ENCODE results near the gene TERB2. TPM values are rescaled to one million over a fixed set of nuclear protein-coding genes. Genes with fewer than 3 reads are reported as not detected.
"Not testable (repeated sequence)": the region's sequence is repeated elsewhere in the genome, so short reads cannot be mapped to it uniquely, and the experiment has no call there.

Gene TERB2
- not detected for polyA plus RNA-seq

GRCh38 chr15:44956388-44956787 is at the start of gene TERB2:
TERB2 (plus strand) TSS chr15:44956687; CDS start chr15:44956719, 32 bp downstream.
- no peaks in the 10 kb centered on the region for H3K36me3 ChIP-seq (ENCODE audit: control insufficient read depth in 2 of 2, insufficient read depth in 2 of 2, low read length in 1 of 2)
- WGBS, 2 donors, result 92 to 94% methylated on average over 13 of the region's 13 CpGs

GRCh38 chr15:44909423-44909822 is 47.1 kb upstream of the TERB2 start:
- WGBS, 2 donors, result 59 to 66% methylated on average over 2 of the region's 2 CpGs
- no peaks in the 10 kb centered on the region for H3K4me1 ChIP-seq (ENCODE audit: control insufficient read depth in 2 of 2, insufficient read depth in 2 of 2, low read length in 1 of 2)
- H3K27me3 ChIP-seq (ENCODE audit: control insufficient read depth in 1 of 2, insufficient read depth in 2 of 2, low read length in 2 of 2), result peaks cover 0 to 3% of the 10 kb centered on the region in 2 donors
- H3K4me3 ChIP-seq (ENCODE audit: low read depth in 1 of 2, low read length in 2 of 2), result no peak overlapping the region
- no peaks in the 10 kb centered on the region for H3K9me3 ChIP-seq (ENCODE audit: control insufficient read depth in 2 of 2, insufficient read depth in 1 of 2, low read depth in 1 of 2, low read length in 1 of 2)
- no peaks in the 10 kb centered on the region for H3K36me3 ChIP-seq (ENCODE audit: control insufficient read depth in 2 of 2, insufficient read depth in 2 of 2, low read length in 1 of 2)
- no peak overlapping the region for H3K27ac ChIP-seq (ENCODE audit: low read depth in 2 of 2, low read length in 1 of 2)

More at GRCh38 chr15:44956388-44956787, at the start of gene TERB2:
- Histone ChIP-seq H3K4me3 (ENCODE audit: low read depth in 1 of 2, low read length in 2 of 2) (no peak within 1 kb of the TSS), H3K27ac (ENCODE audit: low read depth in 2 of 2, low read length in 1 of 2) (no peak within 1 kb of the TSS), H3K4me1 (ENCODE audit: control insufficient read depth in 2 of 2, insufficient read depth in 2 of 2, low read length in 1 of 2) (no peaks in the 10 kb centered on the region), H3K27me3 (ENCODE audit: control insufficient read depth in 1 of 2, insufficient read depth in 2 of 2, low read length in 2 of 2) (no peaks in the 10 kb centered on the region), H3K9me3 (ENCODE audit: control insufficient read depth in 2 of 2, insufficient read depth in 1 of 2, low read depth in 1 of 2, low read length in 1 of 2) (no peaks in the 10 kb centered on the region)

GRCh38 chr15:44910981-44911625 is 45.4 kb upstream of the TERB2 start:
- Histone ChIP-seq H3K27me3 (ENCODE audit: control insufficient read depth in 1 of 2, insufficient read depth in 2 of 2, low read length in 2 of 2) (peaks cover 0 to 3% of the 10 kb centered on the region in 2 donors), H3K27ac (ENCODE audit: low read depth in 2 of 2, low read length in 1 of 2) (no peak overlapping the region)

GRCh38 chr15:44912186-44912585 is 44.3 kb upstream of the TERB2 start:
- 43 to 57% methylated on average over 1 of the region's 1 CpG for WGBS, 2 donors
- H3K27me3 ChIP-seq (ENCODE audit: control insufficient read depth in 1 of 2, insufficient read depth in 2 of 2, low read length in 2 of 2); H3K36me3 ChIP-seq (ENCODE audit: control insufficient read depth in 2 of 2, insufficient read depth in 2 of 2, low read length in 1 of 2); H3K4me3 ChIP-seq (ENCODE audit: low read depth in 1 of 2, low read length in 2 of 2); H3K9me3 ChIP-seq (ENCODE audit: control insufficient read depth in 2 of 2, insufficient read depth in 1 of 2, low read depth in 1 of 2, low read length in 1 of 2); H3K27ac ChIP-seq (ENCODE audit: low read depth in 2 of 2, low read length in 1 of 2); H3K4me1 ChIP-seq (ENCODE audit: control insufficient read depth in 2 of 2, insufficient read depth in 2 of 2, low read length in 1 of 2): not testable (repeated sequence)

More at GRCh38 chr15:44910981-44911625, 45.4 kb upstream of the TERB2 start:
- no peaks in the 10 kb centered on the region for H3K4me1 ChIP-seq (ENCODE audit: control insufficient read depth in 2 of 2, insufficient read depth in 2 of 2, low read length in 1 of 2)
- no peaks in the 10 kb centered on the region for H3K36me3 ChIP-seq (ENCODE audit: control insufficient read depth in 2 of 2, insufficient read depth in 2 of 2, low read length in 1 of 2)
- H3K9me3 ChIP-seq (ENCODE audit: control insufficient read depth in 2 of 2, insufficient read depth in 1 of 2, low read depth in 1 of 2, low read length in 1 of 2), result no peaks in the 10 kb centered on the region
- no peak overlapping the region for H3K4me3 ChIP-seq (ENCODE audit: low read depth in 1 of 2, low read length in 2 of 2)

DNA sequence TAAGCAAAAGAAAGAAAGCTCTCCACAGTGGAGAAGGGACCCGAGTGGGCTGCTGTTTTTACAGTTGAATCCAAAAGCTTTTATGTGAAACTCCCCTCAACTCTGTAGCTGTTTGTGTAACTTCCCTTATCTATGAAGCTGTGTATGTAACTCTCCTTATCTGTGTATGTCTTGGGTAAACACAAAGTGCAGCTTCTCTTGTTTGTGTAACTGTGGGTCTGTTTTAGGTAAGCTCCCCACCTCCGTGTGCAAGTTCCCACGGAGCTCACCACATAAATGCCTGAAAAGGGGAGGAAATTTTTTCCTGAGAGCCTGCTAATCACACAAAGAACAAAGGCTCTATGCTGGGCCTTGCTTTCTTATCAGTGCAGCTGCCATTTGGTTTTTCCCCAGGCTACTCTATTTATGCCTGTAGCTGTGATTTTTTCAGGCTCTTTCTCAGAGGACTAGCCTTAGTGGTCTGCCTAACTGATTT is 43.5 kb upstream of the TERB2 start:
- not testable (repeated sequence) for H3K27me3 ChIP-seq (ENCODE audit: control insufficient read depth in 1 of 2, insufficient read depth in 2 of 2, low read length in 2 of 2); H3K4me1 ChIP-seq (ENCODE audit: control insufficient read depth in 2 of 2, insufficient read depth in 2 of 2, low read length in 1 of 2); H3K27ac ChIP-seq (ENCODE audit: low read depth in 2 of 2, low read length in 1 of 2); H3K4me3 ChIP-seq (ENCODE audit: low read depth in 1 of 2, low read length in 2 of 2); H3K36me3 ChIP-seq (ENCODE audit: control insufficient read depth in 2 of 2, insufficient read depth in 2 of 2, low read length in 1 of 2); H3K9me3 ChIP-seq (ENCODE audit: control insufficient read depth in 2 of 2, insufficient read depth in 1 of 2, low read depth in 1 of 2, low read length in 1 of 2)
- WGBS, 2 donors, result 40 to 43% methylated on average over 3 of the region's 3 CpGs

GRCh38 chr15:44918136-44918535 is 38.4 kb upstream of the TERB2 start:
- H3K9me3 ChIP-seq (ENCODE audit: control insufficient read depth in 2 of 2, insufficient read depth in 1 of 2, low read depth in 1 of 2, low read length in 1 of 2), result no peaks in the 10 kb centered on the region
- no peak overlapping the region for H3K27ac ChIP-seq (ENCODE audit: low read depth in 2 of 2, low read length in 1 of 2)
- no peak overlapping the region for H3K4me3 ChIP-seq (ENCODE audit: low read depth in 1 of 2, low read length in 2 of 2)
- WGBS, 2 donors, result 59 to 75% methylated on average over 1 of the region's 1 CpG
- H3K4me1 ChIP-seq (ENCODE audit: control insufficient read depth in 2 of 2, insufficient read depth in 2 of 2, low read length in 1 of 2), result no peaks in the 10 kb centered on the region
- H3K36me3 ChIP-seq (ENCODE audit: control insufficient read depth in 2 of 2, insufficient read depth in 2 of 2, low read length in 1 of 2), result no peaks in the 10 kb centered on the region
- no peaks in the 10 kb centered on the region for H3K27me3 ChIP-seq (ENCODE audit: control insufficient read depth in 1 of 2, insufficient read depth in 2 of 2, low read length in 2 of 2)

- WGBS, 2 donors, result 48 to 62% methylated on average over 1 of the region's 1 CpG
- not testable (repeated sequence) for H3K9me3 ChIP-seq (ENCODE audit: control insufficient read depth in 2 of 2, insufficient read depth in 1 of 2, low read depth in 1 of 2, low read length in 1 of 2); H3K36me3 ChIP-seq (ENCODE audit: control insufficient read depth in 2 of 2, insufficient read depth in 2 of 2, low read length in 1 of 2); H3K4me1 ChIP-seq (ENCODE audit: control insufficient read depth in 2 of 2, insufficient read depth in 2 of 2, low read length in 1 of 2); H3K27ac ChIP-seq (ENCODE audit: low read depth in 2 of 2, low read length in 1 of 2); H3K27me3 ChIP-seq (ENCODE audit: control insufficient read depth in 1 of 2, insufficient read depth in 2 of 2, low read length in 2 of 2); H3K4me3 ChIP-seq (ENCODE audit: low read depth in 1 of 2, low read length in 2 of 2)
Observed at GRCh38 chr15:44928658-44929057, 27.8 kb upstream of the TERB2 start.

DNA sequence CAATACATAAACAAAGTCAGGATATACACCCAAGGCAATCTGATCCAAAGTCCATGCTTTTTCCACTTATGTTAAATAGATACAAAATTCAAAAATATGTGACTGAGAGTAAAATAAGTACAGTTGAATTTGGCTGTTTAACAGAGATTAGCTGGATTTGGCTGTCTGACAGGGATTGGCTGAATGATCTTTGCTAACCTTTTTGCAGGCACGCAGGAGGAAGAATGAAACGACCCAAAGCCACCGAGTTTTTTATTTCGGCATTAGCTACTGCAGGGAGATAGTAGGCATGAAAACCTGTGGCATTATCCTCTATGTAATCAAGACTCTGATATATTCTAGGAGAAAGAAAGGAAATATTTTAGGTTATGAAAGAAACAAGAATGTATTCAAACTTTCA is 26.2 kb upstream of the TERB2 start:
- not testable (repeated sequence) for H3K27me3 ChIP-seq (ENCODE audit: control insufficient read depth in 1 of 2, insufficient read depth in 2 of 2, low read length in 2 of 2); H3K27ac ChIP-seq (ENCODE audit: low read depth in 2 of 2, low read length in 1 of 2); H3K9me3 ChIP-seq (ENCODE audit: control insufficient read depth in 2 of 2, insufficient read depth in 1 of 2, low read depth in 1 of 2, low read length in 1 of 2); H3K4me1 ChIP-seq (ENCODE audit: control insufficient read depth in 2 of 2, insufficient read depth in 2 of 2, low read length in 1 of 2); H3K4me3 ChIP-seq (ENCODE audit: low read depth in 1 of 2, low read length in 2 of 2); H3K36me3 ChIP-seq (ENCODE audit: control insufficient read depth in 2 of 2, insufficient read depth in 2 of 2, low read length in 1 of 2)
- WGBS, 2 donors, result 33 to 36% methylated on average over 4 of the region's 4 CpGs

GRCh38 chr15:44958302-44958701 is 1.8 kb downstream of the TERB2 start:
- H3K4me3 ChIP-seq (ENCODE audit: low read depth in 1 of 2, low read length in 2 of 2); H3K4me1 ChIP-seq (ENCODE audit: control insufficient read depth in 2 of 2, insufficient read depth in 2 of 2, low read length in 1 of 2); H3K27ac ChIP-seq (ENCODE audit: low read depth in 2 of 2, low read length in 1 of 2); H3K9me3 ChIP-seq (ENCODE audit: control insufficient read depth in 2 of 2, insufficient read depth in 1 of 2, low read depth in 1 of 2, low read length in 1 of 2); H3K36me3 ChIP-seq (ENCODE audit: control insufficient read depth in 2 of 2, insufficient read depth in 2 of 2, low read length in 1 of 2); H3K27me3 ChIP-seq (ENCODE audit: control insufficient read depth in 1 of 2, insufficient read depth in 2 of 2, low read length in 2 of 2): not testable (repeated sequence)
- WGBS, 2 donors, result 30 to 36% methylated on average over 3 of the region's 3 CpGs

- Histone ChIP-seq H3K4me3 (ENCODE audit: low read depth in 1 of 2, low read length in 2 of 2) (no peak overlapping the region), H3K27ac (ENCODE audit: low read depth in 2 of 2, low read length in 1 of 2) (no peak overlapping the region), H3K4me1 (ENCODE audit: control insufficient read depth in 2 of 2, insufficient read depth in 2 of 2, low read length in 1 of 2) (no peaks in the 10 kb centered on the region), H3K27me3 (ENCODE audit: control insufficient read depth in 1 of 2, insufficient read depth in 2 of 2, low read length in 2 of 2) (no peaks in the 10 kb centered on the region), H3K9me3 (ENCODE audit: control insufficient read depth in 2 of 2, insufficient read depth in 1 of 2, low read depth in 1 of 2, low read length in 1 of 2) (no peaks in the 10 kb centered on the region), H3K36me3 (ENCODE audit: control insufficient read depth in 2 of 2, insufficient read depth in 2 of 2, low read length in 1 of 2) (no peaks in the 10 kb centered on the region)
- WGBS, 2 donors, result 71 to 80% methylated on average over 4 of the region's 4 CpGs
Observed at GRCh38 chr15:44968475-44968874, 12.0 kb downstream of the TERB2 start.
